ENCODE results near the gene ENOX1. TPM values are rescaled to one million over a fixed set of nuclear protein-coding genes. Genes with fewer than 3 reads are reported as not detected.

ENOX1 gene
- total RNA-seq, 6 experiments from 2014 or later, result 0.50 to 3.2 (median 0.64) TPM

DNA sequence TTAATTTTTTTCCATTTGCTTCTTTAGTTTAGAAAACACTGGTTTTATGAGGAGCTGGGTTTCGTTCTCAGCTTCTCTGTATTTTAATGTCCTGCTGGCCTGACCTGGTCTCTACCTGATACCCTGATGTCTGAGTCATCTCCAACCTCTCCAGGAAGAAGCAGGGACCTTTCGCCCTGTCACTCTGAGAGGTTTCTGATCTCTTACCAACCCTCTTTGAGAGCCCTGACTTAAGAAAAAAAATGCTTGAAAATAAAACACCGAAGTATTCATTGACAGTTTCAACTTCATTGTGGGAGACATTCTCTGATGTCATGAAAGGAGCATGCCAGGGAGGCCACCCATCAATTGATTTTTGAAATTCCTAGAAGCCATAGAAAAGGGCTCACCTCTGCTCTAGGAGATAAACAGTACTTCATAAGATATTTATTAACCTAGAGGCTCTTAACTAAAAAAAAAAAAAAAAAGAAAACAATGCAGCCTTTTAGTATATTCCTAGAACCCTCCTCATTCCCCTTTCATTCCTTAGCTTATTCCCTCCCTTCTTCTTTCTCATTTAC is 234.8 kb downstream of the ENOX1 start:
- Mint-ChIP-seq H3K27ac (no peak overlapping the region), H3K4me3 (no peak overlapping the region)

GRCh38 chr13:43546816-43547215 is 240.0 kb downstream of the ENOX1 start:
- DNase-seq, result no peak
- H3K9me3 Mint-ChIP-seq, result no peaks in the 10 kb centered on the region
- no peak overlapping the region for H3K27ac Mint-ChIP-seq
- no peaks in the 10 kb centered on the region for H3K4me1 Mint-ChIP-seq (ENCODE audit: low read depth)
- no peaks in the 10 kb centered on the region for H3K36me3 Mint-ChIP-seq (ENCODE audit: low read depth)
- TF ChIP-seq, protein P1, sequence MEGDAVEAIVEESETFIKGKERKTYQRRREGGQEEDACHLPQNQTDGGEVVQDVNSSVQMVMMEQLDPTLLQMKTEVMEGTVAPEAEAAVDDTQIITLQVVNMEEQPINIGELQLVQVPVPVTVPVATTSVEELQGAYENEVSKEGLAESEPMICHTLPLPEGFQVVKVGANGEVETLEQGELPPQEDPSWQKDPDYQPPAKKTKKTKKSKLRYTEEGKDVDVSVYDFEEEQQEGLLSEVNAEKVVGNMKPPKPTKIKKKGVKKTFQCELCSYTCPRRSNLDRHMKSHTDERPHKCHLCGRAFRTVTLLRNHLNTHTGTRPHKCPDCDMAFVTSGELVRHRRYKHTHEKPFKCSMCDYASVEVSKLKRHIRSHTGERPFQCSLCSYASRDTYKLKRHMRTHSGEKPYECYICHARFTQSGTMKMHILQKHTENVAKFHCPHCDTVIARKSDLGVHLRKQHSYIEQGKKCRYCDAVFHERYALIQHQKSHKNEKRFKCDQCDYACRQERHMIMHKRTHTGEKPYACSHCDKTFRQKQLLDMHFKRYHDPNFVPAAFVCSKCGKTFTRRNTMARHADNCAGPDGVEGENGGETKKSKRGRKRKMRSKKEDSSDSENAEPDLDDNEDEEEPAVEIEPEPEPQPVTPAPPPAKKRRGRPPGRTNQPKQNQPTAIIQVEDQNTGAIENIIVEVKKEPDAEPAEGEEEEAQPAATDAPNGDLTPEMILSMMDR (IDR thresholded peaks at IDR 0.05), result no peak
- H3K27me3 Mint-ChIP-seq (ENCODE audit: insufficient read depth), result no peaks in the 10 kb centered on the region; the same call in none of the 2 replicates
- H3K4me3 Mint-ChIP-seq, result no peak overlapping the region

More for the DNA sequence above, 234.8 kb downstream of the ENOX1 start:
- TF ChIP-seq, protein P1 (IDR thresholded peaks at IDR 0.05), result no peak
- DNase-seq, result no peak
- peaks cover 8% of the 10 kb centered on the region for H3K27me3 Mint-ChIP-seq (ENCODE audit: insufficient read depth)
- no peaks in the 10 kb centered on the region for H3K36me3 Mint-ChIP-seq (ENCODE audit: low read depth)
- no peaks in the 10 kb centered on the region for H3K9me3 Mint-ChIP-seq
- no peaks in the 10 kb centered on the region for H3K4me1 Mint-ChIP-seq (ENCODE audit: low read depth)

- no peak for DNase-seq
- Mint-ChIP-seq H3K9me3 (no peaks in the 10 kb centered on the region), H3K27ac (no peak overlapping the region), H3K4me3 (no peak overlapping the region), H3K4me1 (ENCODE audit: low read depth) (no peaks in the 10 kb centered on the region), H3K36me3 (ENCODE audit: low read depth) (no peaks in the 10 kb centered on the region), H3K27me3 (ENCODE audit: insufficient read depth) (no peaks in the 10 kb centered on the region; the same call in none of the 2 replicates)
- TF ChIP-seq, protein P1 (IDR thresholded peaks at IDR 0.05), result no peak
These were observed 240.5 kb downstream of the ENOX1 start for GRCh38 chr13:43546251-43546650.

GRCh38 chr13:43545317-43545874 is 241.4 kb downstream of the ENOX1 start:
- TF ChIP-seq, protein P1 (IDR thresholded peaks at IDR 0.05), result no peak
- DNase-seq, result no peak
- Mint-ChIP-seq H3K36me3 (ENCODE audit: low read depth) (no peaks in the 10 kb centered on the region), H3K27me3 (ENCODE audit: insufficient read depth) (no peaks in the 10 kb centered on the region; the same call in none of the 2 replicates), H3K4me1 (ENCODE audit: low read depth) (no peaks in the 10 kb centered on the region), H3K9me3 (no peaks in the 10 kb centered on the region), H3K27ac (no peak overlapping the region), H3K4me3 (no peak overlapping the region)

GRCh38 chr13:43544631-43545030 is 242.1 kb downstream of the ENOX1 start:
- Mint-ChIP-seq H3K27me3 (ENCODE audit: insufficient read depth) (no peaks in the 10 kb centered on the region; the same call in none of the 2 replicates), H3K27ac (no peak overlapping the region), H3K4me1 (ENCODE audit: low read depth) (no peaks in the 10 kb centered on the region), H3K9me3 (no peaks in the 10 kb centered on the region), H3K36me3 (ENCODE audit: low read depth) (no peaks in the 10 kb centered on the region), H3K4me3 (no peak overlapping the region)
- TF ChIP-seq, protein P1 (IDR thresholded peaks at IDR 0.05), result no peak
- DNase-seq, result no peak
